OCI-LY1 (cell line): ENCODE data around the gene OSTN.

Source experiments
- EZH2 ChIP-seq: fragments of 200-600 bp; sonication (generic), shearing (Covaris generic); IDR thresholded peaks from 2 replicates; pipeline ENCODE4 v1.8.0; 2017; ENCODE audit warnings: borderline replicate concordance, mixed run types, mild to moderate bottlenecking, antibody characterized with exemption, low read length, moderate library complexity, mixed read lengths
- TF ChIP-seq, protein P1 (sequence below): fragments of 200-600 bp; sonication (generic), shearing (Covaris generic); IDR thresholded peaks from 2 replicates; pipeline ENCODE4 v1.5.1; 2017; ENCODE audit warnings: mild to moderate bottlenecking, antibody characterized with exemption, low read length, moderate library complexity, mixed read lengths

- TF ChIP-seq, protein P1, sequence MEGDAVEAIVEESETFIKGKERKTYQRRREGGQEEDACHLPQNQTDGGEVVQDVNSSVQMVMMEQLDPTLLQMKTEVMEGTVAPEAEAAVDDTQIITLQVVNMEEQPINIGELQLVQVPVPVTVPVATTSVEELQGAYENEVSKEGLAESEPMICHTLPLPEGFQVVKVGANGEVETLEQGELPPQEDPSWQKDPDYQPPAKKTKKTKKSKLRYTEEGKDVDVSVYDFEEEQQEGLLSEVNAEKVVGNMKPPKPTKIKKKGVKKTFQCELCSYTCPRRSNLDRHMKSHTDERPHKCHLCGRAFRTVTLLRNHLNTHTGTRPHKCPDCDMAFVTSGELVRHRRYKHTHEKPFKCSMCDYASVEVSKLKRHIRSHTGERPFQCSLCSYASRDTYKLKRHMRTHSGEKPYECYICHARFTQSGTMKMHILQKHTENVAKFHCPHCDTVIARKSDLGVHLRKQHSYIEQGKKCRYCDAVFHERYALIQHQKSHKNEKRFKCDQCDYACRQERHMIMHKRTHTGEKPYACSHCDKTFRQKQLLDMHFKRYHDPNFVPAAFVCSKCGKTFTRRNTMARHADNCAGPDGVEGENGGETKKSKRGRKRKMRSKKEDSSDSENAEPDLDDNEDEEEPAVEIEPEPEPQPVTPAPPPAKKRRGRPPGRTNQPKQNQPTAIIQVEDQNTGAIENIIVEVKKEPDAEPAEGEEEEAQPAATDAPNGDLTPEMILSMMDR, result no peak
- TF ChIP-seq EZH2, result no peak
Observed at GRCh38 chr3:191158815-191159214, 40.2 kb upstream of the OSTN start.
